Dendritic cell treated with granulocyte-macrophage colony-stimulating factor and Interleukin-4, amounts not matched to agents 40 ng/mL and 50 ng/mL, for 4 days (primary cell): ENCODE data around the gene CMTM7.

Experiments
- H3K27ac Mint-ChIP-seq: one replicate; pipeline ENCODE4 v1.8.0; 2022; ENCODE audit warnings: mild to moderate bottlenecking, mixed read lengths
- H3K27me3 Mint-ChIP-seq: one replicate; pipeline ENCODE4 v1.8.0; 2022; ENCODE audit warnings: mild to moderate bottlenecking, mixed read lengths
- H3K36me3 Mint-ChIP-seq: one replicate; pipeline ENCODE4 v1.8.0; 2022; ENCODE audit warnings: low read depth, mixed read lengths
- H3K4me1 Mint-ChIP-seq: one replicate; pipeline ENCODE4 v1.8.0; 2022; ENCODE audit warnings: low read depth, mixed read lengths
- H3K4me3 Mint-ChIP-seq: one replicate; pipeline ENCODE4 v1.8.0; 2022; ENCODE audit warnings: mild to moderate bottlenecking, moderate library complexity, mixed read lengths
- H3K9me3 Mint-ChIP-seq: one replicate; pipeline ENCODE4 v1.8.0; 2022; ENCODE audit warnings: mixed read lengths
- intact Hi-C: fragments of 100-400 bp; cut with micrococcal nuclease; formaldehyde crosslinking; loops from one replicate; pipeline ENCODE4 v1.15.0; 2022

CMTM7 gene

DNA sequence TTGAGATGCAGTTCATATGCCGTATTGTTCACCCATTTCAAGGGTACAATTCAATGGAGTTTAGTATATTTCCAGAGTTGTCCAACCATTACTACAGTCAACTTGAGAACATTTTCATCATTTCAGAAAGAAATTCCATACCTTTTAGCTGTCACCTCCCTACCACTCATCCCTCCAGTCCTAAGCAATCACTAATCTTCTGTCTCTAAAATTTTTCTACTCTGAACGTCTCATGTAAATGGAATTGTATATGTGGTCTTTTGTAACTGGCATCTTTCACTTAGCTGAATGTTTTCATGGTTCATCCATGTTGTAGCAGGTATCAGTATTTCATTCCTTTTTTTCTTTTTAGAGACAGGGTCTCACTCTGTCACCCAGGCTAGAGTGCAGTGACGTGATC is 51.1 kb downstream of the CMTM7 start:
- Mint-ChIP-seq H3K4me1 (peaks cover 56% of the 10 kb centered on the region), H3K27ac (no peak overlapping the region), H3K4me3 (no peak overlapping the region), H3K36me3 (peaks cover 70% of the 10 kb centered on the region), H3K9me3 (no peaks in the 10 kb centered on the region), H3K27me3 (no peaks in the 10 kb centered on the region)
- intact Hi-C loops: no loop called here

DNA sequence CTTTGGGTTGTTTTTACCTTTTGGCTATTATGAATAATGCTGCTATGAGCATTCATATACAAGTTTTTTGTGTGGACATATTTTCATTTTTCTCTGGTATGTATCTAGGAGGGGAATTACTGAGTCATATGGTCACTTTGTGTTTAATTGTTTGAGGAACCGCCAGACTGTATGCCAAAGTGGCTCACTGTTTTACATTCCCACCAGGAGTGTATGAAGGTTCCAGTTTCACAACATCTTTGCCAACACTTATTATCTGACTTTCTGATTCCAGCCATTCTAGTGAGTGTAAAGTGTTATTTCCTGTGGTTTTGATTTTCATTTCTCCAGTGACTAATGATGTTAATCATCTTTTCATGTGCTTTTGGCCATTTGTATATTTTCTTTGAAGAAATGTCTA is 51.8 kb downstream of the CMTM7 start:
- Mint-ChIP-seq H3K4me3 (no peak overlapping the region), H3K27me3 (no peaks in the 10 kb centered on the region), H3K4me1 (peaks cover 54% of the 10 kb centered on the region), H3K27ac (no peak overlapping the region), H3K9me3 (no peaks in the 10 kb centered on the region), H3K36me3 (peaks cover 76% of the 10 kb centered on the region)
- intact Hi-C loops: no loop called here

DNA sequence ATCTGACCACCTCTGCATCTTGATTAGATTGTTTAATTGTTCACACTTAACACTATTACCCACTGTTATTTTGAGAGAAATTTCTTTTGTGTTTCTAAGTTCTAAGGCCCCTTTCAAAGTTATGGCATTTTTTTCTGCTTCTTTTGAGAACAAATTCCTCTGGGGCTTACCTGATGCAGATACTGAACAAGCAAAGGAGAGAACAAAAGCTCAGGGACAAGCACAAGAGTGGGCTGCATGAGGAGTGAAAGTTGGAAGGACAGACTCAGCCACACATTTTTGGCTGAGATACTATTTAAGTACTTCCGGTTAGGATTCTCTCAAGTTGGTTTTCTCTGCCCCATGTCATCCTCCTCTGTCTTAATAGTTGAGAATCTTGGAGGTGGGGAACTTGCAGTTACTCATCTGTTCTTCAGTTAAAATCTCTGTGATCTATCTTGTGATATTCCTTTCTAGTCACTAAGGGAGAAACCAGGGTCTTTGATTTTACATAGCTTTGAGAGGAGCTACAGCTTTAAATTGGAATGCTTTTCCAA is 56.3 kb downstream of the CMTM7 start:
- Mint-ChIP-seq H3K9me3 (no peaks in the 10 kb centered on the region), H3K4me3 (no peak overlapping the region), H3K36me3 (peaks cover 96% of the 10 kb centered on the region), H3K27ac (no peak overlapping the region), H3K27me3 (no peaks in the 10 kb centered on the region), H3K4me1 (peaks cover 37% of the 10 kb centered on the region)
- intact Hi-C loops: no loop called here

DNA sequence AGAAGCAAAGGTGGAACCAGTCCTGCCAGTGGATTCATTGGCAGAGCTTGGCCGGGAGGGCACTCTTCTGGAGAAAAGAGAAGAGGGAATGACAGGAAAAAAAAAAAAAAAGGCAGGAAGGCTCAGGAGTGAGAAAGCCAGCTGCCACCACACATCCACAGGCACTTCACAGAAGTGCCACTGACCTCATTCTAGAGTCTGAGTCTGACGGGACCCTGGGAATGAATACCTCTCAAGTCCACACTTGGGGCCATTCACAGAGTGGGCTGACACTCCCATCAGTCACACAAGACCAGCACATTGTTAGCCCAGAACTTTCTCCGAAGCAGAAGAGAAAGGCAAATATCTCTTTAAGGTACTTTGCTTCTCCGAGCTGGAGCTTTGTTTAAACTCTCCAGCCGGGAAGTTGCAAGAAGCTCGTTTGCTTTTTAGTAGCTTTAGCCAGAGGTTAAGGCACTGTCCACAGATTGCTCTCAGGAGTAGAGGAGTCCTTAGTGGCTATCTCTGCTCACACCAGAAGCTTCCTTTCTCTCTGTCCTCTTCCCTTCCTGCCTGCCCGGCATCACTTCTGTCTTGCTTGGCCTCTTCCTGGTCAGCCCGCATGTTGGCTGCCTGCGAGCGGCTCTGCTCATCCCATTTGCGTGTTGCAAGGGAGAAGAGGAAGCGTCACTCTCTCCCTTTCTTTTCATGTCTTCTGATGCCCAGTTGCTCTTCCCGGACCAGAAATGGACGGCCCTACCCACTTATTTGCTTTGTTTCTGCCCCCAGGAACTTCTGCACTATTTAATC is 57.2 kb downstream of the CMTM7 start:
- Mint-ChIP-seq H3K4me3 (no peak overlapping the region), H3K4me1 (peaks cover 31% of the 10 kb centered on the region), H3K9me3 (no peaks in the 10 kb centered on the region), H3K36me3 (peaks cover 94% of the 10 kb centered on the region), H3K27me3 (no peaks in the 10 kb centered on the region), H3K27ac (peak overlapping the region; percentile 4)
- intact Hi-C loops: no loop called here

DNA sequence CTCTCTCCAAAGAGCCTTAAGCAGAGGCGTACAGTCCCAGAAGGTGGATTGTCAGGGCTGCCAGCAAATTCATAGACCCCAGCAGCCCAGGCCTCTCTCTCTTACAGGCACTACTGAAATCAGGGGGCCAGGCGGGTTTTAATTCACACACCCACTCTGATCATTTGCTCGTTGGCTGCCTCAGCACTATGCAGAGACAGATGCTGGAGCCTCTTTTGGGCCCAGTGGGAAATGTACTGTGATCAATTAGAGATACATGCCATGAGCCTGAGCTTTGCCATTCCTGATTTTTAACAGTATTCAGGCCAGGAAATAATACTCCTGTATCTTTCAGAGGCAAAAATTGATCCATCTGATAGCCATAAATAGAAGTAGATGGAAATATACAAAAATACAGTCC is 58.0 kb downstream of the CMTM7 start:
- H3K27me3 Mint-ChIP-seq: no peaks in the 10 kb centered on the region
- peaks cover 94% of the 10 kb centered on the region for H3K36me3 Mint-ChIP-seq
- H3K4me3 Mint-ChIP-seq: no peak overlapping the region
- intact Hi-C loops: no loop called here
- H3K27ac Mint-ChIP-seq: no peak overlapping the region
- H3K9me3 Mint-ChIP-seq: no peaks in the 10 kb centered on the region
- peaks cover 31% of the 10 kb centered on the region for H3K4me1 Mint-ChIP-seq

DNA sequence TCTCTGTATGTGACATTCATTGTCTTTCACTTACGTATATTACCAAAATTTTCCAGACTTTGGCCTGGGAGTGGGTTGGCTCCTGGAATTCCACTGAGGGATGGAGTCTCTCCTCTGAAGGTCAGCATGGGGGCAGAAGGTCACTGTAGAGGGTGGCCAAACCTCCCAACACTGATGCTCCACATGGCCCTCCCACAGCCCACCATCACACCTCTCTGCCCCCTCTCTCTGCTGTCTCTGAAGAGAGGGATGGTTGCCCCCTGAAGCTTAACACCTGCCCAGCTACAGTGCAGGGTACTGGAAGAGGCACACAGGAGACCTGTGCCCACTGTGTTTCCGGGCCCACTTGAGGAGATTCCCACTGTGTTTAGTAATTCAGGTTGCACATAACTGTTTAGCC is 58.8 kb downstream of the CMTM7 start:
- H3K36me3 Mint-ChIP-seq: peaks cover 97% of the 10 kb centered on the region
- peaks cover 33% of the 10 kb centered on the region for H3K4me1 Mint-ChIP-seq

DNA sequence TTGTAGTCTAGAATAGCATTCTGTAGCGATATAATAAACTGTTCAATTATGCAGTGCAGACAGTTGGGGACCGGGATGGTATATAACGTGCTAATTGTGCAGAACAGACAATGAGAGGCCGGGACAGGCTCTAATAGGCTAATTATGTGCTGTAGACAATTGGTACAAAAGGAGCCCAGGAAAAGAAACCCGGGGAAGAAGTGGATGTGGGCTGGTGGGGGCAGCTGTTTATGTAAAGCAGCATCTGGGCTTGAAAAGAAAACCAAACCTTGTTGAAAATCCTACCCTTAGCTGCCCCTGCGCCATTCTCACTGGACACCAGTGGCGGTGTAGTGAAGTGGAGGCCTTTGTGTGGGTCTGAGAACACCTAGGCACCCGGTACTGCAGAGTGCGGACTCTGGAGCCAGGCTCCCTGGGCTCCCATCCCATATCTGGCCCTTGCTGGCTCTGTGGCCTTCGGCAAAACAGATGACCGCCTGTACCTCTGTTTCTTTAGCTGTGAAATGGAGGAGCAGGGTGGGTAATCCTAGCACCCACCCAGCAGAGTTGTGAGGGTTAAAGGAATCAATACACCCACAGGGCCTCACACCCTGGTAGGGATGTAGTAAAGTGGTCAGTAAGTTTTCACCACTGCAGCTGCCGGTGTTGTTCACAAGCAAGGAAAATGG is 59.5 kb downstream of the CMTM7 start:
- H3K27me3 Mint-ChIP-seq: no peaks in the 10 kb centered on the region
- peaks cover 36% of the 10 kb centered on the region for H3K4me1 Mint-ChIP-seq
- H3K4me3 Mint-ChIP-seq: no peak overlapping the region
- intact Hi-C loops: no loop called here
- H3K9me3 Mint-ChIP-seq: no peaks in the 10 kb centered on the region
- no peak overlapping the region for H3K27ac Mint-ChIP-seq
- peaks cover 97% of the 10 kb centered on the region for H3K36me3 Mint-ChIP-seq

More for the DNA sequence above, 58.8 kb downstream of the CMTM7 start:
- intact Hi-C loops: no loop called here
- Mint-ChIP-seq H3K27ac (no peak overlapping the region), H3K9me3 (no peaks in the 10 kb centered on the region), H3K4me3 (no peak overlapping the region), H3K27me3 (no peaks in the 10 kb centered on the region)

DNA sequence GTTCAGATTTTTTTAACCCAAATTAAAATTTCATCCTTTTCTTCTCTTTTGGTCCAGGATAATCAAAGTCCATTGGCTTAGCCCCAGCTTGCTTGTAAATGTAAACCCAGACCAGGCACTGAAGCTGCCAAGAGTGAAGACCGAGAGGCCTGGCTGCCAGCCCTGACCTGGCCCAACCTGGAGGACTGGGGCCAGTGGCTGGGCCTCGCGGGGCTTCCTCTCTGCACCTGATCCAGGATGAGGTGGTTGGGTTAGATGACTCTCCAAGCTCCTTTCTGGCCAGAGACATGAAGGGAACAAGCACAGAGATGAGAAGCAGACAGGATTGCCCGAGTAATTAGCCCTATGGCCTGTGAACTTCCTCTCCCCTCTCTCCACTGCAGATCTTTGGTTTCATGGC is 60.4 kb downstream of the CMTM7 start:
- H3K9me3 Mint-ChIP-seq: no peaks in the 10 kb centered on the region
- H3K4me1 Mint-ChIP-seq: peaks cover 28% of the 10 kb centered on the region
- H3K27me3 Mint-ChIP-seq: no peaks in the 10 kb centered on the region
- no peak overlapping the region for H3K4me3 Mint-ChIP-seq
- peak overlapping the region; percentile 11 for H3K27ac Mint-ChIP-seq
- intact Hi-C loops: no loop called here
- H3K36me3 Mint-ChIP-seq: peaks cover 97% of the 10 kb centered on the region

DNA sequence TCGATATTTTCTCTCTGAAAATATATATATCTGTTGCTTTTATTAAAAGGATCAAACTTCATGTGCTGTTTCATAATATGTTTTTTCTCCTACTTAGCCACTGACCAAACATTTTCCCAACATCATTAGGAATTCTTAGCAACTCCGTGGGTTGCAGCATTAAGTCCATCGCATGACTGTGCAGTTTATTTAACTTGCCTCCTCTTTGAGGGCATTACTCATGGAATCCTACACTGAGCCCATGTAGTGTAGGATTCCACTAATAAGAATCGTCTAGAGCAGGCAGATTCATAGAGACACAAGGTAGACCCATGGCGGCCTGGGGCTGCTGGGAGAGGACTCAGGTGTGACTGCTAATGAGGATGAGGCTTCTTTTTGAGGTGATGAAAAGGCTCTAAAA is 61.7 kb downstream of the CMTM7 start:
- no peaks in the 10 kb centered on the region for H3K27me3 Mint-ChIP-seq
- no peak overlapping the region for H3K27ac Mint-ChIP-seq
- H3K36me3 Mint-ChIP-seq: peaks cover 98% of the 10 kb centered on the region
- H3K4me1 Mint-ChIP-seq: peaks cover 30% of the 10 kb centered on the region
- intact Hi-C loops: no loop called here
- H3K9me3 Mint-ChIP-seq: no peaks in the 10 kb centered on the region
- H3K4me3 Mint-ChIP-seq: no peak overlapping the region

DNA sequence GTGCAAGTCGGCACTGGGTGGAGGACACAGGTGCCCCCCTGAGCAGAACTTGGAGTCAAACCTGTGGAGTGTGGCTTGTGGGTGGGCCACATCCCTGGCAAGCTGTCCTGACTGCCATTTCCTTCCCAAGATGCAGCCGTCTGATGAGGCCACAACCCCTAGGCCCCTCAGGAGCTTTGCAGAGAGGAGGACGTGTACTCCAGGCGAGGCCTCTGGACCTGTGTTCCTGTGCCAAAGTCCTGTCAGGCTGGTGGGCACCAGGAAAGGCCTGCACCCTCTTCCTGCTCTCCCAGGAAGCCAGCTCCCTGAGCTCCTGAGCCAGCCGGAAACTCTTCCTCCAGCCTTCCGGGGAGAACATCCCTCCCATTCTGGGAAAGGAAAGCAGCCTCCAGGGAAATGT is 62.5 kb downstream of the CMTM7 start:
- no peak overlapping the region for H3K27ac Mint-ChIP-seq
- peaks cover 25% of the 10 kb centered on the region for H3K4me1 Mint-ChIP-seq
- no peaks in the 10 kb centered on the region for H3K9me3 Mint-ChIP-seq
- no peaks in the 10 kb centered on the region for H3K27me3 Mint-ChIP-seq
- H3K4me3 Mint-ChIP-seq: no peak overlapping the region
- intact Hi-C loops: no loop called here
- peaks cover 93% of the 10 kb centered on the region for H3K36me3 Mint-ChIP-seq

DNA sequence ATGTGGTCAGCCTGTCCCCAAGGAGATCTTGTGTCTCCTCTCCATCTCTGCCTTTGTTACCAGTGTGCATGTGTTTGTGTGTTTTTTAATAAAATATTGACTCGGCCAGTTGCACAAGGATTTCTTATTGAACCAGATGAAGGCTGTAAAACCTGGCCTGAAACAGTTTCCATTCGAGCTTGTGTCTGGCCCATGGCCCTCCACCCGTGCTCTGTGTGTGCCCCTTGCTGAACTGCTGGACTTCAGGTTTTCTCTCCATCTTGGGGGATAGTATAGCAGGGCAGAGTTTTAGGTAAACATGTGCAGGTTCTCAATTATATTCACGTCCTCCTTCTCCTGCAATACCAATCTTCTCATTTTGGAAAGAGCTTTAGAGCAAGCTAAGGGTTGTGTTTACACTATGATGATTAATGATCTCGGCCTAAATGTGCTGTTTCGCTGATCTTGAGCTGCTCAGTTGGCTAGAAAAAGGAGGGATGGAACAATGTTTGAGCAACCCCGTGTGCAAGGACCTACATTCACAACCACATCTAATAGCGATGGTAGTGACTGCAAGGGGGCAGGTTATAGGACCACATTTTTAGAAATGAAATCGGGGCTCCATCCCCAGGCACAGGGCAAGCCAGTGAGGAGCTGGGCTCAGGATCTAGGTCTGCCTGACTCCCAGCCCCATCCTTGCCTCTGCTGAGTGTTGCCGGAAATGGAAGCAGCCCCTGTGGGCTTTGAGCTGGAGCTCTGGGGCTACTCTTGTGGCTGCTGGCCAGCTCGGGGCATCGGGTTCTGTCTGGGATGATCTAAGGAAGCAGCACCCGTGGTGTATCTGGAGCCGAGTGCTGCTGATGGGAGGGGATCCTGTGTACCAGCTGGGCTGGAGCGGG is 63.3 kb downstream of the CMTM7 start:
- Mint-ChIP-seq H3K27ac (no peak overlapping the region), H3K4me3 (no peak overlapping the region), H3K36me3 (peaks cover 84% of the 10 kb centered on the region), H3K9me3 (no peaks in the 10 kb centered on the region), H3K4me1 (peaks cover 26% of the 10 kb centered on the region), H3K27me3 (no peaks in the 10 kb centered on the region)
- intact Hi-C loops: no loop called here

DNA sequence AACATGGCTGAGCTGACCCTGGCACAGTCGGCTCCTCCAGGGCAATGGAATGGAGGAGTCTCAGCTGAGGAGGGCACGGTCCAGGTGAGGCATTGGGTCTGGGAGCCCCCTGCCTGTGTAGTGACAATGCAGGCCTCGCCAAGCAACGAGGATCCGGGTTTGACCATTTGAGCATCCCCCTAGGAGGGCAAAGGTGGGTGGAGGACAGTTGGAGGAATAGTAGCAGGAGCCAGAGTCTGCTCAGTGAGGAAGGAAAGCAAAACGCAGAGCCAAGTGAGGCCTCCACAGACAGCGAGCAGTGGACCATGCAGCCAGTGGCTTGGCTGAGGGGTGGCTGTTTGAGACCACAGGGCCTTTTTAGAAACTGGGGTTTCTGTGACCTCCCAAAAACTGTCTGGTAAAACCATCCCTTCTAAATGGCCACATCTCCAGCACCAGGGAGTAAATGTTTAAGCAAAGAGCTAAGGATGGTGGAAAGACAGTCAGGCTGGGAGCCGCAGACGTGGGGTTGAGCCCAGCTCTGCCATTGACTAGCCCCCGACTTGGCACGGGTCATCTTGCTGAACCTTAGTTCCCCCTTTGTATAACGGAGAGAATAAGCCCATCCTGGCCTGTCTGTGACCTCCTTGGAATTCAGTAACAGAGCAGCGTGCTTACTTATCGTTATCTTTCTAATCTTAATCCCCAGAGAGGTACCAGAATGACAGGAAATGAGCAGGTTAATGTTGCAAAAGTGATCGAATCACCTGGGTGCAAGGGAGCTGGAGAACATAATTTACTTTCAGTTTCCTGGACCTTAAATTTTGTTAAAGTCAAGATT is 64.2 kb downstream of the CMTM7 start:
- intact Hi-C loops: no loop called here
- Mint-ChIP-seq H3K36me3 (peaks cover 76% of the 10 kb centered on the region), H3K4me1 (peaks cover 31% of the 10 kb centered on the region), H3K27ac (no peak overlapping the region), H3K27me3 (no peaks in the 10 kb centered on the region), H3K9me3 (no peaks in the 10 kb centered on the region), H3K4me3 (no peak overlapping the region)

DNA sequence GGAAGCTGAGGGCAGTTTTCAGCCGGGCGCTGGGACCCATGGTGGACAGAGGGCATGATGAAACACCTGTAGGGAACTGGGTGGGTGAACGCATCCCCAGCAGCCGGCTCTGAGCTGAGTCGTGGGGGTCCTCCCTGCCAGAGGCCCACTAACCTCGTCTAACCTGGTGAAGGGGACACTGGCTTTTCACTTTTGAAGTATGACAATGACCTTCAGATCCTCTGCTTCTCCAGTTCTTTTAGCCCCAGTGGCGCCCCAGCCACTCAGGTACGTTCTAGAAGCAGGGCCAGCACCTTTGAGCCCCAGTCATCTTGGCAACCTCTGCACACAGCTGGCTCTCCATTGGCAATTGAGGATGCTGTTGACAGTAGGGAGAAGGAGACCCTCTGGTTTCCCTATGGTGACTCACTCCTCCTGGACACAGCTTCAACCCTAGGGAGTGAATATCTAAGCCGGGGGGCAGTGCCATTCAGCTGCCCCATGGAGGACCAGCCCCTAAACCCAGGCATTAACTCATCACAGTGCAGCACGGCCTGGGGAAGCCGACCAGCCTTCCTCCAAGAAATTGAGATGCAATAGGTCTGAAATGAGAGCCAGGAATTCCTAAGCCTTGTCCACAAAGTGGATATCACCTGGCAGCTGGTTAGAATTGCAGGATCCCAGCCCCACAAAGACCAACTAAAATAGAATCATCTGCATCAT is 64.9 kb downstream of the CMTM7 start:
- H3K36me3 Mint-ChIP-seq: peaks cover 68% of the 10 kb centered on the region
- intact Hi-C loops: no loop called here
- peaks cover 31% of the 10 kb centered on the region for H3K4me1 Mint-ChIP-seq
- no peak overlapping the region for H3K27ac Mint-ChIP-seq
- H3K27me3 Mint-ChIP-seq: no peaks in the 10 kb centered on the region
- H3K9me3 Mint-ChIP-seq: no peaks in the 10 kb centered on the region
- H3K4me3 Mint-ChIP-seq: no peak overlapping the region
